Naive thymus-derived CD4-positive, alpha-beta T cell (primary cell): Measurements from ENCODE around the gene CSRP1. TPM values are rescaled to one million over a fixed set of nuclear protein-coding genes. Genes with fewer than 3 reads are reported as not detected.

Source experiments
- ATAC-seq: fragments of 150-1000 bp; cut with Tn5 transposase; 2 replicates; pipeline ENCODE4 v1.10.0; 2021; ENCODE audit warnings: mild to moderate bottlenecking, moderate library complexity
- CTCF ChIA-PET: fragments of 350-600 bp; sonication (Branson Sonifier 250); formaldehyde crosslinking; loops from one replicate; lab custom pipeline; 2021; ENCODE audit warnings: antibody characterized with exemption; lab: Charles Lee
- POLR2A ChIA-PET: fragments of 350-600 bp; sonication (Branson Sonifier 250); formaldehyde crosslinking; loops from one replicate; lab custom pipeline; 2021; ENCODE audit warnings: antibody characterized with exemption, inconsistent platforms; lab: Charles Lee
- DNase-seq, 9 donors: peaks; one replicate each; pipeline versions ENCODE4 v3.0.0 to v3.0.0-alpha.2; 2020 to 2022; ENCODE audit warnings: mixed read lengths in 1 of 9
- H3K27ac ChIP-seq: one replicate; pipeline ENCODE4 v1.7.0; 2013; ENCODE audit warnings: mild to moderate bottlenecking, low read depth, low read length, moderate library complexity
- H3K27me3 ChIP-seq, 2 donors: one replicate each; pipeline ENCODE4 v1.7.0; 2013; ENCODE audit warnings: low read length in 2 of 2, mild to moderate bottlenecking in 2 of 2, moderate library complexity in 2 of 2; ENCODE audit not compliant: control insufficient read depth in 2 of 2, insufficient read depth in 2 of 2
- H3K36me3 ChIP-seq, 3 experiments: 1 replicate in 2 of 3; 2 replicates in 1 of 3; pipeline ENCODE4 v1.7.0; 2013; ENCODE audit warnings: low read length in 3 of 3, mild to moderate bottlenecking in 3 of 3, moderate library complexity in 1 of 3; ENCODE audit not compliant: insufficient read depth in 3 of 3, control insufficient read depth in 2 of 3
- H3K4me1 ChIP-seq, 2 donors: one replicate each; pipeline ENCODE4 v1.7.0; 2013; ENCODE audit warnings: low read length in 2 of 2, mild to moderate bottlenecking in 2 of 2, moderate library complexity in 1 of 2; ENCODE audit not compliant: control insufficient read depth in 2 of 2, insufficient read depth in 2 of 2
- H3K4me3 ChIP-seq: 2 replicates; pipeline ENCODE4 v1.7.0; 2013; ENCODE audit warnings: mild to moderate bottlenecking, low read length
- H3K9me3 ChIP-seq, 3 experiments: 1 replicate in 2 of 3; 2 replicates in 1 of 3; pipeline ENCODE4 v1.7.0; 2013; ENCODE audit warnings: low read length in 3 of 3; ENCODE audit not compliant: control insufficient read depth in 2 of 3
- H3K27ac Mint-ChIP-seq, 9 donors: one replicate each; pipeline ENCODE4 v1.8.0; 2020 to 2022; ENCODE audit warnings: mixed read lengths in 9 of 9, mild to moderate bottlenecking in 8 of 9, moderate library complexity in 5 of 9, inconsistent platforms in 2 of 9
- H3K27me3 Mint-ChIP-seq, 5 donors: one replicate each; pipeline ENCODE4 v1.8.0; 2021 to 2022; ENCODE audit warnings: mixed read lengths in 5 of 5, mild to moderate bottlenecking in 1 of 5
- H3K36me3 Mint-ChIP-seq, 5 donors: one replicate each; pipeline ENCODE4 v1.8.0; 2020 to 2022; ENCODE audit warnings: mixed read lengths in 5 of 5, mild to moderate bottlenecking in 3 of 5, inconsistent platforms in 1 of 5
- H3K4me1 Mint-ChIP-seq, 7 donors: one replicate each; pipeline ENCODE4 v1.8.0; 2020 to 2022; ENCODE audit warnings: mixed read lengths in 7 of 7, mild to moderate bottlenecking in 3 of 7, inconsistent platforms in 1 of 7
- H3K4me3 Mint-ChIP-seq, 10 donors: one replicate each; pipeline ENCODE4 v1.8.0; 2020 to 2022; ENCODE audit warnings: mild to moderate bottlenecking in 10 of 10, mixed read lengths in 10 of 10, moderate library complexity in 6 of 10, inconsistent platforms in 2 of 10
- H3K9me3 Mint-ChIP-seq, 11 donors: one replicate each; pipeline ENCODE4 v1.8.0; 2020 to 2022; ENCODE audit warnings: mixed read lengths in 11 of 11, mild to moderate bottlenecking in 4 of 11, inconsistent platforms in 1 of 11, moderate library complexity in 1 of 11
- intact Hi-C, 2 donors: fragments of 100-400 bp; cut with micrococcal nuclease; formaldehyde crosslinking; loops; one replicate each; pipeline ENCODE4 v1.15.1; 2023
- polyA plus RNA-seq, 2 donors: library from polyadenylated mRNA; unstranded; fragments of 300-500 nt; fragmentation: Illumina TruSeq; gene quantifications; one replicate each; pipeline ENCODE4 v1.2.3, GENCODE V29; 2021
- total RNA-seq, 6 experiments: library from RNA in 5 of 6; stranded (reverse) in 5 of 6; gene quantifications; 1 replicate in 5 of 6; 2 replicates in 1 of 6; pipeline ENCODE4 v1.2.3 and lab custom pipeline; 2021 to 2026

The CSRP1 gene
- total and polyA plus RNA-seq, 7 experiments from 2014 or later = 24.2 to 83.1 (median 43.6) TPM

- no peak overlapping the region for H3K4me3 Mint-ChIP-seq
- no peak overlapping the region for H3K4me3 ChIP-seq
- peaks cover 11 to 40% (median 15%) of the 10 kb centered on the region in 5 donors for H3K27me3 Mint-ChIP-seq
- intact Hi-C loops = no loop called here
- H3K9me3 ChIP-seq = no peaks in the 10 kb centered on the region
- H3K36me3 ChIP-seq = no peaks in the 10 kb centered on the region
- peaks cover 0 to 9% (median 2%) of the 10 kb centered on the region in 11 donors for H3K9me3 Mint-ChIP-seq
- ChIA-PET CTCF (no interaction called here), POLR2A (no interaction called here)
- H3K27ac Mint-ChIP-seq = no peak overlapping the region
- no peaks in the 10 kb centered on the region for H3K4me1 ChIP-seq
- H3K27me3 ChIP-seq = no peaks in the 10 kb centered on the region
- no peak for DNase-seq
- H3K27ac ChIP-seq = no peak overlapping the region
- no peaks in the 10 kb centered on the region for H3K36me3 Mint-ChIP-seq
- ATAC-seq = no peak
- peaks cover 3 to 10% (median 7%) of the 10 kb centered on the region in 7 donors for H3K4me1 Mint-ChIP-seq
Observed at GRCh38 chr1:201436969-201437368, 70.0 kb downstream of the CSRP1 start.

DNA sequence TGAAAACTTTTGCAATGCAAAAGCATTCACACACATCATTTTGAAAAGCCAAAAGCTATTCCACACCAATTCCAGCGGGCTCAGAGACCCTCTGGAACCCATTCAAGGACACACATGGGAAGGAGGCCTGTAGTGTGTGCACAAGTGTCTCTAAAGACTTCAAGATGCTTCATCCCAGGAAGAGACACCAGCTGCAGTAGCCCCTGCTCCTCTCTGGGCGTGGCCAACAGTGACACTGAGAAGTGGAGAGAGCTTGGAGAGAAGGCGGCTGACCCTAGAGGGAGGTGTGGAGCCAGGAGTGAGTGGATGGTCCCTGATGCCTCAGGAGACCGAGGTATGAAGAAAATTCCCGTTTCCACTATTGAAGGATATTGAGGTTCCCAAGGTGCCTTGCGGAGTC, 70.5 kb downstream of the CSRP1 start:
- H3K27me3 Mint-ChIP-seq = peaks cover 11 to 34% (median 15%) of the 10 kb centered on the region in 5 donors
- peak overlapping the region in 1 of 9 donors; percentile 64 for H3K27ac Mint-ChIP-seq
- H3K36me3 Mint-ChIP-seq = no peaks in the 10 kb centered on the region
- ATAC-seq = no peak
- Histone ChIP-seq H3K9me3 (no peaks in the 10 kb centered on the region), H3K27ac (no peak overlapping the region), H3K4me3 (no peak overlapping the region), H3K36me3 (no peaks in the 10 kb centered on the region), H3K27me3 (no peaks in the 10 kb centered on the region), H3K4me1 (no peaks in the 10 kb centered on the region)
- H3K9me3 Mint-ChIP-seq = peaks cover 0 to 9% (median 2%) of the 10 kb centered on the region in 11 donors
- intact Hi-C loops = no loop called here
- DNase-seq = no peak
- POLR2A ChIA-PET = no interaction called here
- CTCF ChIA-PET = interaction anchor here (0.6 to 1.3 kb wide), 5 partner anchors 10 to 179 kb away, joined by 3 to 4 read pairs (median 3); no protein-coding TSS in a partner anchor
- peak overlapping the region in 1 of 10 donors; percentile 26 for H3K4me3 Mint-ChIP-seq
- peaks cover 3 to 10% (median 7%) of the 10 kb centered on the region in 7 donors for H3K4me1 Mint-ChIP-seq

DNA sequence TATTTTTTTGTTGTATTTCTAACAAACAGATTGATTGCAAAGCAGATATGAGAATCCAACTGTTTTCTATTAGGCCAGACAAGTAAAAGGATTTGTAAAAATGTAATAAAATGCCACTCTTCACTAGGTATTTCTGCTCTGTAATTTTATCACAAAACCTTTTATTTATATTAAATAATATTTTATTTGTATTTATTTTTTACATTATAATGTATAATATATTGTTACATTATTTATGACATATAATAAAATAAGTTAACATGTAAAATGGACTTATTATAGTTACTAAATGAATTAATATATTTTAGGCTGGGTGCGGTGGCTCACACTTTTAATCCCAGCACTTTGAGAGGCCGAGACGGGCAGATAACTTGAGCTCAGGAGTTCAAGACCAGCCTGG, 72.7 kb downstream of the CSRP1 start:
- Histone ChIP-seq H3K9me3 (no peaks in the 10 kb centered on the region), H3K4me3 (no peak overlapping the region), H3K27ac (no peak overlapping the region), H3K36me3 (no peaks in the 10 kb centered on the region), H3K27me3 (no peaks in the 10 kb centered on the region), H3K4me1 (no peaks in the 10 kb centered on the region)
- POLR2A ChIA-PET = interaction anchor here (0.6 kb wide), 1 partner anchor 34 kb away, joined by 3 read pairs; no protein-coding TSS in a partner anchor
- DNase-seq = no peak
- Mint-ChIP-seq H3K27ac (no peak overlapping the region), H3K4me1 (peaks cover 3 to 10% (median 7%) of the 10 kb centered on the region in 7 donors), H3K36me3 (no peaks in the 10 kb centered on the region), H3K9me3 (peaks cover 0 to 6% (median 0%) of the 10 kb centered on the region in 11 donors), H3K4me3 (no peak overlapping the region), H3K27me3 (peaks cover 12 to 33% (median 27%) of the 10 kb centered on the region in 5 donors)
- ATAC-seq = no peak
- CTCF ChIA-PET = no interaction called here
- intact Hi-C loops = no loop called here

GRCh38 chr1:201433609-201434008, 73.3 kb downstream of the CSRP1 start:
- ATAC-seq = no peak
- Histone ChIP-seq H3K27ac (no peak overlapping the region), H3K27me3 (no peaks in the 10 kb centered on the region), H3K4me3 (no peak overlapping the region), H3K36me3 (no peaks in the 10 kb centered on the region), H3K4me1 (no peaks in the 10 kb centered on the region), H3K9me3 (no peaks in the 10 kb centered on the region)
- Mint-ChIP-seq H3K4me3 (no peak overlapping the region), H3K27me3 (peaks cover 12 to 33% (median 27%) of the 10 kb centered on the region in 5 donors), H3K27ac (no peak overlapping the region), H3K36me3 (no peaks in the 10 kb centered on the region), H3K9me3 (peaks cover 0 to 6% (median 0%) of the 10 kb centered on the region in 11 donors), H3K4me1 (peaks cover 3 to 10% (median 7%) of the 10 kb centered on the region in 7 donors)
- ChIA-PET POLR2A (interaction anchor here (0.6 kb wide), 1 partner anchor 34 kb away, joined by 3 read pairs; no protein-coding TSS in a partner anchor), CTCF (no interaction called here)
- intact Hi-C loops = no loop called here
- DNase-seq = no peak

Other genes starting within 250 kb of the CSRP1 start
- gene PKP1, start 223.6 kb downstream of the CSRP1 start, total RNA-seq = not detected
- gene PKP1, start 223.6 kb downstream of the CSRP1 start, polyA plus RNA-seq = not detected
- gene TNNT2, start 129.4 kb downstream of the CSRP1 start, total RNA-seq = not detected
- not detected for gene TNNT2, start 129.4 kb downstream of the CSRP1 start, polyA plus RNA-seq
- gene LAD1, start 107.8 kb downstream of the CSRP1 start, total RNA-seq = under 1 TPM in 1 of 5 experiments, not detected in 4; 0.89 TPM
- gene LAD1, start 107.8 kb downstream of the CSRP1 start, polyA plus RNA-seq = not detected
- not detected for gene TNNI1, start 85.4 kb downstream of the CSRP1 start, total RNA-seq
- gene TNNI1, start 85.4 kb downstream of the CSRP1 start, polyA plus RNA-seq = not detected
- gene PHLDA3, start 37.9 kb downstream of the CSRP1 start, total RNA-seq = 10 to 100 TPM in 1 of 5 experiments, 1 to 10 TPM in 2, under 1 TPM in 2; 0.19 to 22.4 (median 1.1) TPM
- under 1 TPM in 1 of 2 donors, not detected in 1; 0.13 TPM for gene PHLDA3, start 37.9 kb downstream of the CSRP1 start, polyA plus RNA-seq
- gene NAV1, start 32.0 kb upstream of the CSRP1 start, total RNA-seq = 10 to 100 TPM in 1 of 5 experiments, 1 to 10 TPM in 4; 2.3 to 10.8 (median 4.4) TPM
- under 1 TPM; 0.18 to 0.91 TPM for gene NAV1, start 32.0 kb upstream of the CSRP1 start, polyA plus RNA-seq